Progenitor cell of endocrine pancreas (in vitro differentiated cells): Measurements from ENCODE around the gene ANKRD6. TPM values are rescaled to one million over a fixed set of nuclear protein-coding genes. Genes with fewer than 3 reads are reported as not detected.

ENCODE experiments used
- DNase-seq: peaks from one replicate; pipeline ENCODE4 v3.0.0; 2021; ENCODE audit warnings: low spot score; ENCODE audit not compliant: unreplicated experiment
- H3K27ac Mint-ChIP-seq: 2 replicates; pipeline ENCODE4 v1.8.0; 2021; ENCODE audit warnings: mild to moderate bottlenecking, moderate library complexity, mixed read lengths
- H3K27me3 Mint-ChIP-seq: 2 replicates; pipeline ENCODE4 v1.8.0; 2021; ENCODE audit warnings: mixed read lengths
- H3K36me3 Mint-ChIP-seq: 2 replicates; pipeline ENCODE4 v1.8.0; 2022; ENCODE audit warnings: mixed read lengths; ENCODE audit not compliant: insufficient read depth
- H3K4me1 Mint-ChIP-seq: 2 replicates; pipeline ENCODE4 v1.8.0; 2021; ENCODE audit warnings: low read depth, mixed read lengths
- H3K4me3 Mint-ChIP-seq: 2 replicates; pipeline ENCODE4 v1.8.0; 2021; ENCODE audit warnings: low read depth, mild to moderate bottlenecking, moderate library complexity, mixed read lengths
- H3K9me3 Mint-ChIP-seq: 2 replicates; pipeline ENCODE4 v1.8.0; 2021; ENCODE audit warnings: low read depth, mixed read lengths
- total RNA-seq: library from RNA; stranded (reverse); gene quantifications from 2 replicates; pipeline ENCODE4 v1.2.1, GENCODE V29; 2021
- TF ChIP-seq, protein P1 (sequence below): fragments of 200-600 bp; sonication (generic); IDR thresholded peaks from one replicate; pipeline ENCODE4 v1.5.0; 2021; ENCODE audit warnings: antibody characterized with exemption, mild to moderate bottlenecking; ENCODE audit not compliant: unreplicated experiment

ANKRD6 gene
- total RNA-seq, 1 donor from 2014 or later = 32.4 TPM

DNA sequence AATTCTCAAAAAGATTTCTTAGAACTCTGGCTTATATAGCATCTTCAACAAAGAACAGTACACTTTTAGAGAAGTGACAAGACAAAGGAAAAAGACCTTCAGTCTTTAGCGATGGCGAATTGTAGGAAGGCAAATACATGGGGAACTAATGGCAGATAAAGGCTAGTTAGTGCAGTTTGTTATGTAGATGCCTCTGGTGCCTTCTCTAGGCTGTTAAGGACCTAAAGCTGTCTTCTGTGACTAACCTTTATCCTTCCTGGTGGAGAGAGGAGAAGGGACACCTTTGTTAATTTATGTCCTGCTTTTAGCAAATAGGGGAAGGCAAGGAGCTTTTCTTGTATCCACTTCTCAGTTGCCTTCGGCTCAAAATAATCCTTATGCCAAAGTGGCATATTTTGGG, 7.2 kb downstream of the ANKRD6 start:
- TF ChIP-seq, protein P1, sequence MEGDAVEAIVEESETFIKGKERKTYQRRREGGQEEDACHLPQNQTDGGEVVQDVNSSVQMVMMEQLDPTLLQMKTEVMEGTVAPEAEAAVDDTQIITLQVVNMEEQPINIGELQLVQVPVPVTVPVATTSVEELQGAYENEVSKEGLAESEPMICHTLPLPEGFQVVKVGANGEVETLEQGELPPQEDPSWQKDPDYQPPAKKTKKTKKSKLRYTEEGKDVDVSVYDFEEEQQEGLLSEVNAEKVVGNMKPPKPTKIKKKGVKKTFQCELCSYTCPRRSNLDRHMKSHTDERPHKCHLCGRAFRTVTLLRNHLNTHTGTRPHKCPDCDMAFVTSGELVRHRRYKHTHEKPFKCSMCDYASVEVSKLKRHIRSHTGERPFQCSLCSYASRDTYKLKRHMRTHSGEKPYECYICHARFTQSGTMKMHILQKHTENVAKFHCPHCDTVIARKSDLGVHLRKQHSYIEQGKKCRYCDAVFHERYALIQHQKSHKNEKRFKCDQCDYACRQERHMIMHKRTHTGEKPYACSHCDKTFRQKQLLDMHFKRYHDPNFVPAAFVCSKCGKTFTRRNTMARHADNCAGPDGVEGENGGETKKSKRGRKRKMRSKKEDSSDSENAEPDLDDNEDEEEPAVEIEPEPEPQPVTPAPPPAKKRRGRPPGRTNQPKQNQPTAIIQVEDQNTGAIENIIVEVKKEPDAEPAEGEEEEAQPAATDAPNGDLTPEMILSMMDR = no peak
- no peaks in the 10 kb centered on the region for H3K36me3 Mint-ChIP-seq
- no peak for DNase-seq
- H3K27ac Mint-ChIP-seq = no peak overlapping the region
- H3K4me3 Mint-ChIP-seq = no peak overlapping the region
- peaks cover 19% of the 10 kb centered on the region for H3K4me1 Mint-ChIP-seq
- no peaks in the 10 kb centered on the region for H3K9me3 Mint-ChIP-seq
- H3K27me3 Mint-ChIP-seq = peaks cover 2% of the 10 kb centered on the region

DNA sequence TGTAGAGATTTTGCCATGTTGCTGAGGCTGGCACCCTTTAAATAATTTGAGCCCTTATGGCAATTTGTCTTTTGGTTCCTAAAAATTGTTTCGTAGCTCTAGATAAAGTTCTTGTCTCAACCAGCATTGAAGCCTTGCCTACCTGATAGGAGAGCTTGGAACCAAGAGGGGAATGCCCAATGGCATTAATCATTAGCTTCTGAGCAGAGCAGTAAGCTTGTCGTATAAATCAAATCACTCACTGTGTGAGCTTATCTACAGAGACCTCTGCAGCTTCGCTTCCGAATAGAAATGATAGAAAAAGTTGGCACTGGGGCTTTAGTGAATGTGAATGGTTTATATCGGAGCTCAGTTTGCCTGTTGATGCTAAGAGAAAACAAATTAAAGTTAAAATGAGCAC, 10.7 kb downstream of the ANKRD6 start:
- H3K36me3 Mint-ChIP-seq = no peaks in the 10 kb centered on the region
- H3K27me3 Mint-ChIP-seq = no peaks in the 10 kb centered on the region
- no peak for DNase-seq
- no peak overlapping the region for H3K27ac Mint-ChIP-seq
- H3K9me3 Mint-ChIP-seq = no peaks in the 10 kb centered on the region
- H3K4me3 Mint-ChIP-seq = no peak overlapping the region
- TF ChIP-seq, protein P1 = no peak
- peaks cover 6% of the 10 kb centered on the region for H3K4me1 Mint-ChIP-seq

DNA sequence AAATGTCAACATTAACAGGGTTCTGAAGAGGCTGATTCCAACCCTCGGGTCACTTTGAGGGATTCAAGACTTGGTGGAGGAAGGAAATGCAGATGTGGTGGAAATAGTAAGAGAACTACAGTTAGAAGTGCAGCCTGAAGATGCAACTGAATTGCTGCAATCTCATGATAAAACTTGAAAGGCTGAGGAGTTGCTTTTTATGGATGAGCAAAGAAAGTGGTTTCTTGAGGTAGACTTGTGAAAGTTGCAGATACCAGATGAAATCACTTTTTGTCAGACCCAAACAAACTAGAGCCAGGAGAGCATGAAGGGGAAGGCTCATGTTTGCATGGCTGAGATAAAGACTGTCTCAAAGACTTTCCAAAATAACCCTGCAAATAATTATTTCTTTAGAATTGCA, 16.2 kb downstream of the ANKRD6 start:
- no peaks in the 10 kb centered on the region for H3K36me3 Mint-ChIP-seq
- no peak for DNase-seq
- H3K9me3 Mint-ChIP-seq = no peaks in the 10 kb centered on the region
- no peak overlapping the region for H3K27ac Mint-ChIP-seq
- TF ChIP-seq, protein P1 = no peak
- H3K4me3 Mint-ChIP-seq = no peak overlapping the region
- peaks cover under 1% of the 10 kb centered on the region for H3K4me1 Mint-ChIP-seq
- H3K27me3 Mint-ChIP-seq = no peaks in the 10 kb centered on the region

DNA sequence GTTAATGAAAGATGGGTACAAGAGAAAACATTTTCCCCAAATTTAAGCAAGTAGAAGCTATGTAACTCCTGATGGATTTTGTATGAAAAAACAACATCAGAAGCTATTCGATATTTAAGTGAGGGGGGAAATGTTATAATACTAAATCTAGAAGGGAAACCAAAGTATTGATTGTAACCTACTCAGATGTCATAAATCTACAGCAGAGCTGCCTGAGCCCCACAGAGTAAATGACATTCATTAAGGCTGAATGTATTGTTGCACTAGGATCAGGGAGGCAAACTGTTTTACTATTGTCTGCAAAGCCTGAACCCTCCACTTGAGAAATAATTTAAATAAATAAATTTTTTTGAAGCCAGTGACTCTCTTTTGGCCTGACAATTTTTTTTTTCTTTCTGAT, 19.3 kb downstream of the ANKRD6 start:
- H3K4me1 Mint-ChIP-seq = no peaks in the 10 kb centered on the region
- no peaks in the 10 kb centered on the region for H3K36me3 Mint-ChIP-seq
- no peak overlapping the region for H3K27ac Mint-ChIP-seq
- TF ChIP-seq, protein P1 = no peak
- H3K4me3 Mint-ChIP-seq = no peak overlapping the region
- no peak for DNase-seq
- H3K27me3 Mint-ChIP-seq = no peaks in the 10 kb centered on the region
- H3K9me3 Mint-ChIP-seq = no peaks in the 10 kb centered on the region

DNA sequence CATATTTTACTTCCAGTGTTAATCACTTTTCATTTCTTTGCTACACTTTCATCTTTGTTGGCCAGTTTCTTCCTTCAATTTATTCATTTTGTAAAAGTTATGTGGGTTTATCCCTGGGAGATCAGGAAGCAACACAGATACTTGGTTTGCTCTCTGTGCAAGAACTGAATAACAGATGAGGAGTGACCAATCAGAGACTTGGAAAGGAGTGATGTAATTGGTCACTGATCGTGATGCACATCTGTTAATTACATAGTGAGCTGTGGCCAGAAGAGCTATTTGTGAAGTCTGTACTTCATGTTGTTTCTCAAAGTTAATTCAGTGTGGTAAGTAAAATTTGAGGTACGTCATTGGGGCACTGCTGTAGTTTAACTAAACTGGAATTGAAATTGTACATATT, 21.3 kb downstream of the ANKRD6 start:
- H3K4me1 Mint-ChIP-seq = no peaks in the 10 kb centered on the region
- no peaks in the 10 kb centered on the region for H3K9me3 Mint-ChIP-seq
- DNase-seq = no peak
- H3K4me3 Mint-ChIP-seq = no peak overlapping the region
- no peak overlapping the region for H3K27ac Mint-ChIP-seq
- no peaks in the 10 kb centered on the region for H3K27me3 Mint-ChIP-seq
- H3K36me3 Mint-ChIP-seq = no peaks in the 10 kb centered on the region
- TF ChIP-seq, protein P1 = no peak
